Choroid plexus epithelial cell (primary cell): ENCODE data around the gene DNAJB13.

ENCODE experiments used
- DNase-seq: peaks from one replicate; pipeline ENCODE4 v3.0.0-alpha.2; 2010; ENCODE audit warnings: low read depth
- H3K4me3 ChIP-seq: 2 replicates; pipeline ENCODE4 v1.5.1; 2011; ENCODE audit warnings: low read depth, mild to moderate bottlenecking, control low read depth, low read length, moderate library complexity
- CTCF ChIP-seq: conservative IDR thresholded peaks from 2 replicates; pipeline ENCODE4 v1.5.1; 2011; ENCODE audit warnings: low read depth, mild to moderate bottlenecking, control low read depth, inconsistent platforms, low read length, moderate library complexity

DNAJB13 gene

GRCh38 chr11:73969991-73970800 lies 19.4 kb downstream of the DNAJB13 start:
- TF ChIP-seq CTCF: no peak
- no peak for DNase-seq
- H3K4me3 ChIP-seq: no peak overlapping the region

- no peak overlapping the region for H3K4me3 ChIP-seq
- DNase-seq: no peak
- no peak for TF ChIP-seq CTCF
These were observed 20.4 kb downstream of the DNAJB13 start for GRCh38 chr11:73971175-73971719.

- no peak for TF ChIP-seq CTCF
- H3K4me3 ChIP-seq: no peak overlapping the region
- no peak for DNase-seq
These were observed 21.4 kb downstream of the DNAJB13 start for GRCh38 chr11:73972187-73972586.

GRCh38 chr11:73972620-73973449 lies 22.0 kb downstream of the DNAJB13 start:
- no peak for DNase-seq
- H3K4me3 ChIP-seq: no peak overlapping the region
- TF ChIP-seq CTCF: no peak

GRCh38 chr11:73974604-73975478 lies 24.0 kb downstream of the DNAJB13 start:
- H3K4me3 ChIP-seq: no peak overlapping the region
- TF ChIP-seq CTCF: no peak
- no peak for DNase-seq

- no peak for TF ChIP-seq CTCF
- DNase-seq: no peak
- H3K4me3 ChIP-seq: no peak overlapping the region
These were observed 24.6 kb downstream of the DNAJB13 start for GRCh38 chr11:73975479-73975757.
